Measurements from ENCODE around the gene MMP24OS.
A peak's percentile ranks its signal among the peaks of the same experiment; 100 is the strongest.

MMP24OS gene

GRCh38 chr20:35306931-35307517 lies 29.1 kb upstream of the MMP24OS start:
- DNase-seq (ENCODE audit: low read depth in 1 of 2, low spot score in 1 of 2) = no peak

GRCh38 chr20:35305682-35306556 lies 28.0 kb upstream of the MMP24OS start:
- DNase-seq (ENCODE audit: low read depth in 1 of 2, low spot score in 1 of 2) = peak; percentile 35 to 80

GRCh38 chr20:35304956-35305355 lies 27.0 kb upstream of the MMP24OS start:
- DNase-seq (ENCODE audit: low read depth in 1 of 2, low spot score in 1 of 2) = no peak

- peak; percentile 70 to 85 for DNase-seq (ENCODE audit: low read depth in 1 of 2, low spot score in 1 of 2)
Observed at GRCh38 chr20:35303735-35304491, 26.0 kb upstream of the MMP24OS start.

- DNase-seq (ENCODE audit: low read depth in 1 of 2, low spot score in 1 of 2) = no peak
Observed at GRCh38 chr20:35303382-35303734, 25.4 kb upstream of the MMP24OS start.

- DNase-seq (ENCODE audit: low read depth in 1 of 2, low spot score in 1 of 2) = no peak
Observed at GRCh38 chr20:35302421-35303335, 24.8 kb upstream of the MMP24OS start.

GRCh38 chr20:35301426-35301825 lies 23.5 kb upstream of the MMP24OS start:
- DNase-seq (ENCODE audit: low read depth in 1 of 2, low spot score in 1 of 2) = no peak

GRCh38 chr20:35300469-35301262 lies 22.7 kb upstream of the MMP24OS start:
- no peak for DNase-seq (ENCODE audit: low read depth in 1 of 2, low spot score in 1 of 2)

GRCh38 chr20:35299780-35300179 lies 21.9 kb upstream of the MMP24OS start:
- DNase-seq (ENCODE audit: low read depth in 1 of 2, low spot score in 1 of 2) = no peak

- no peak for DNase-seq (ENCODE audit: low read depth in 1 of 2, low spot score in 1 of 2)
Observed at GRCh38 chr20:35298264-35298663, 20.3 kb upstream of the MMP24OS start.

GRCh38 chr20:35297740-35298139 lies 19.8 kb upstream of the MMP24OS start:
- DNase-seq (ENCODE audit: low read depth in 1 of 2, low spot score in 1 of 2) = no peak

- no peak for DNase-seq (ENCODE audit: low read depth in 1 of 2, low spot score in 1 of 2)
Observed at GRCh38 chr20:35297155-35297554, 19.2 kb upstream of the MMP24OS start.

GRCh38 chr20:35296101-35296554 lies 18.2 kb upstream of the MMP24OS start:
- DNase-seq (ENCODE audit: low read depth in 1 of 2, low spot score in 1 of 2) = no peak

GRCh38 chr20:35295674-35296073 lies 17.8 kb upstream of the MMP24OS start:
- no peak for DNase-seq (ENCODE audit: low read depth in 1 of 2, low spot score in 1 of 2)

- no peak for DNase-seq (ENCODE audit: low read depth in 1 of 2, low spot score in 1 of 2)
Observed at GRCh38 chr20:35295058-35295457, 17.1 kb upstream of the MMP24OS start.

- no peak for DNase-seq (ENCODE audit: low read depth in 1 of 2, low spot score in 1 of 2)
Observed at GRCh38 chr20:35294293-35294685, 16.4 kb upstream of the MMP24OS start.

- no peak for DNase-seq (ENCODE audit: low read depth in 1 of 2, low spot score in 1 of 2)
Observed at GRCh38 chr20:35293303-35294292, 15.7 kb upstream of the MMP24OS start.

- no peak for DNase-seq (ENCODE audit: low read depth in 1 of 2, low spot score in 1 of 2)
Observed at GRCh38 chr20:35292504-35293285, 14.8 kb upstream of the MMP24OS start.
